Activated T-cell treated with anti-CD3 and anti-CD28 coated beads for 4 hours (primary cell): ENCODE measurements around the gene TP53RK.
A peak's percentile ranks its signal among the peaks of the same experiment; 100 is the strongest.

Experiments
- DNase-seq: peaks from one replicate; pipeline ENCODE4 v3.0.0-alpha.2; 2020

TP53RK gene

DNA sequence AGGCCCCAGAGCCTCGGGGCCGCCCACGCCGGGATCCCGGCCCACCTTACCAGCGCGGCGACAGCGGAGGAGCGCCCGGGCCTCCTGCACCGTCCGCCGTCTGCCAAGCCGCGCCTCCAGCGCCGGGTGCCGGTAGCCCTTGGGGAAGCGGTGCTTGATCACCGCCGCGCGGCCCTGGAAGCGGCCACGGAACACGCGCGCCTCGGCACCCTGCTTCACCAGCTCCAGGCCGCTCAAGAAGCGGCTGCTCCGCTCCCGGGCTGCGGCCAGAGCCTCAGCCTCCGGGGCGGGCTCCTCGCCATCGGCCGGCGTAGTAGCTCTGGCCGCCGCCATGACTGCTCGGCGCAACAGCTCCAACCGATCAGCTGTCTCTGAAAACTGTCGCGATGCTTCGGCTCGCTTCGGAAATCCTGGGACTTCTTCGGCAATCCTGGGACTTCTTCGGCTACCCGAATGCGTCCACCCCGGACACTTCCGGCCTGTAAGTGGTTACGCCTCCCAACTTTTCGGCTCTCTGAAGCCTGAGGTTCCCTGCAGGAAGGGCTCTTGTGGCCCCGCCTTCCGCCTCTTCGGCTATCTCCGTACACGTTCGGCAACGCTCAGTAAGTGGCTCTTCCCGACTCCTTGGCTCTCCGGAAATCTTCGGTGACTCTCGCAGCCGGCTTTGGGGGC is at the start of gene TP53RK:
Gene TP53RK (minus strand): TSS at position 363 of the 672 bp plus-strand sequence. CDS start 30 bp downstream, at position 333.
- peak; percentile 88 for DNase-seq

DNA sequence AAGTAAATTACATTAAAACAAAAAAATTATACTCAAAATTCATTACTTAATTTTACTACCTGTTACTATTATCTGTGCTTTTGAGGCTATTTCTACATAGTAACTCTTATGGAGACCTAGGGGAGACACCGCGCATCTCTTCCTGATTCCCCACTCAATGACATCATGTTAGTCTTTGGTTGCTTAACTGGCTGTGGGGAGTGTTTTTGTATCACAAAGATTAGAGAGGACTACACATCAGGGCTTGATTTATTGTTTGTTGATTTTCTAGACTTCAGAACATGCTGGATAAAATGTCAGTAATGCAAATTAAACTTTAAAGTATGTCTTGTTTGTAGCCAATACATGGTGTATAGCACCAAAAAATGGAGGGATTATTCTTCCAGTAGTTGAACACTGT is 46.2 kb upstream of the TP53RK start:
- DNase-seq, result no peak

DNA sequence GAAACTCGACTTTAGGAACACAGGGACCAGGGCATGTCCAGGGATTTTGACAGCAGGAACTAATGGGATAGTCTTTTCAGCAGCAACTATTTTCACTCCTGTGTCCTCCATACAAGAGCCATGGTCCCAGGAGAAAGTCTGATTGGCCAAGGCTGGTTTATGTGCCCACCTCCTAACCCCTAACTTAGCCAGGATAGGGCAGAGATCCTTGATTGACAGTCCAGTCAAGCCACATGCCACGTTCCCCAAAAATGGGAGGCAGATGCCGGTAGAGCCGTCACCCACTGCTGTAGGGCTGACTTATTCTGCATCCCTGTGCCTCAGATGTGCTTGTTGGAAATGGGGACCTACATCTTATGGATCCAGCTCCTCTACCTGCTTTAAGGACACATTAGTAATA is 42.5 kb upstream of the TP53RK start:
- DNase-seq, result no peak

DNA sequence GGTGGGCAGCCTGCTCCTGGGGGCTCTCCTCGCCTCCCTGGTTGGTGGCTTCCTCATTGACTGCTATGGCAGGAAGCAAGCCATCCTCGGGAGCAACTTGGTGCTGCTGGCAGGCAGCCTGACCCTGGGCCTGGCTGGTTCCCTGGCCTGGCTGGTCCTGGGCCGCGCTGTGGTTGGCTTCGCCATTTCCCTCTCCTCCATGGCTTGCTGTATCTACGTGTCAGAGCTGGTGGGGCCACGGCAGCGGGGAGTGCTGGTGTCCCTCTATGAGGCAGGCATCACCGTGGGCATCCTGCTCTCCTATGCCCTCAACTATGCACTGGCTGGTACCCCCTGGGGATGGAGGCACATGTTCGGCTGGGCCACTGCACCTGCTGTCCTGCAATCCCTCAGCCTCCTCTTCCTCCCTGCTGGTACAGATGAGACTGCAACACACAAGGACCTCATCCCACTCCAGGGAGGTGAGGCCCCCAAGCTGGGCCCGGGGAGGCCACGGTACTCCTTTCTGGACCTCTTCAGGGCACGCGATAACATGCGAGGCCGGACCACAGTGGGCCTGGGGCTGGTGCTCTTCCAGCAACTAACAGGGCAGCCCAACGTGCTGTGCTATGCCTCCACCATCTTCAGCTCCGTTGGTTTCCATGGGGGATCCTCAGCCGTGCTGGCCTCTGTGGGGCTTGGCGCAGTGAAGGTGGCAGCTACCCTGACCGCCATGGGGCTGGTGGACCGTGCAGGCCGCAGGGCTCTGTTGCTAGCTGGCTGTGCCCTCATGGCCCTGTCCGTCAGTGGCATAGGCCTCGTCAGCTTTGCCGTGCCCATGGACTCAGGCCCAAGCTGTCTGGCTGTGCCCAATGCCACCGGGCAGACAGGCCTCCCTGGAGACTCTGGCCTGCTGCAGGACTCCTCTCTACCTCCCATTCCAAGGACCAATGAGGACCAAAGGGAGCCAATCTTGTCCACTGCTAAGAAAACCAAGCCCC is 36.2 kb upstream of the TP53RK start:
- no peak for DNase-seq

DNA sequence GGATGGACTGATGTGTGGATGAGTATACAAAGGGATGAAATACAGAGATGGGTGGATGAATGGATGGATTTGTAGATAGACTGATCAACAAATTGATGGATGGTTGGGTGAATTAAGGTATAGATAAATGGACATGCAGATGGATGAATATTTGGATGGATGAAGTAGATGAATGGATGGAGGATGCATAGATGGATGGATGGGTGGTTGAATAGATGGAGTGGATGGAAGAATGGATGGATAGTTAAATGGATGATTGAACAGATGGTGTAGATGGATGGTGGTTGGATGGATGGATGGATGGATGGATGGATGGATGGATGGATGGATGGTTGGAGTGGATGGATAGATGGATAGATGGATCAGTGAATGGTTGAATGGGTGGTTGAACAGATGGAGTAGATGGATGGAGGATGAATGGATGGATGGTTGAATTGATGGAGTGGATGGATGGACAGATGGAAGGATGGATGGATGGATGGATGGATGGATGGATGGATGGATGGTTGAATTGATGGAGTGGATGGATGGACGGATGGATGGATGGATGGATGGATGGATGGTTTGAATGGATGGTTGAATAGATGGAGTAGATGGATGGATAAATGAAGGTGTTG is 35.2 kb upstream of the TP53RK start:
- no peak for DNase-seq

DNA sequence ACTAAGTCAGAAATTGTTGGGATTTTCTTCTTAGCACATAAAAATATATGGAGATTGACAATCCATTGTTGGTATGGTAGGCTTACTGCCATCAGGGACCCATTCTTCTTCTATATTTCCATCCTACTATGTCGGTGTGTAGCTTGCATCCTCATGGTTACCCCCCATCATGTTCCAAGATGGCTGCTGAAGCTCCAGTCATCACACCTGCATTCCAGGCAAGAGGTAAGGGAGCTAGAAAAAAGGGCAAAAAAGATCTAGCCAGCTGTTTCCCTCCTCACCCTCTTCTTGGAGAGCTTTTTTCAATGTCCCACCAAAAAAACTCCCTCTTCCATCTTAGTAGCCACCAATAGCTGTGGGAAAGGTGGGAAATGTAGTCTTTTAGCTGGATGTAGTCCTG is 33.8 kb upstream of the TP53RK start:
- no peak for DNase-seq

DNA sequence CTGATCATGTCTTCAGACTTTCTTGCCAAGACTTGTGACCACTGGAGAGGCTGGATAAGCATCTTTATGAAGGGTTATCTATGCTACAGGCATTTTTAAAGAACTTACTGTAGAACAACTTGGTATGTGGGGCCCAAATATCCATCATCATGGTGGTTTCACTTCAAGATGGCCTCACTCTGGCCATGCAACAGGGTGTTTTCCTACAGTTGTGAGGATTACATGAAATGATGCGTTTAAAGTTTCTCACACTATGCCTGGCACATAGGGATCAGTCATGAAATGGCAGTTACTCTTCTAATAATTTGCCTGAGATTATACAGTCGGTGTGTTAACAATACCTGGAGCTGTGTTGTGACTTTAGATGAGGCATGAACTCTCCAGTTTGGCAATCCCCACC is 33.2 kb upstream of the TP53RK start:
- DNase-seq, result no peak

DNA sequence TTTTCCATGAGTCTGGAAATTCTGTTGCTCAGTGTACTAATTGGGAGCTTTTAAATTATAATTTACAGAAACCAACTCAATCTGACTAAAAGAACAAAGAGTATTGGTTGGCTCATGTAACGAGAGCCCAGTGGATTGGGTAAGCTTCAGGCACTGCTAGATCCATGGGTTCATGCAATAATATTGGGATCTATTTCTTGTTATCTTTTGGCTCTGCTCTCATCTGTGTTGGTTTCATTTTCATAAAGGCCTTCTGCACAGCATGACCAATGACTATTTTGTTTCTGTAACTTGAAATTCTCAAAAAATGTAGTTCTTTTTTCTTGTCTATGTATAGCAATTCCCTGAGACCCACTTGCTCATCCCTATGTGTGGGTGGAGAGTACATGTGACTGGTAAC is 32.2 kb upstream of the TP53RK start:
- no peak for DNase-seq

DNA sequence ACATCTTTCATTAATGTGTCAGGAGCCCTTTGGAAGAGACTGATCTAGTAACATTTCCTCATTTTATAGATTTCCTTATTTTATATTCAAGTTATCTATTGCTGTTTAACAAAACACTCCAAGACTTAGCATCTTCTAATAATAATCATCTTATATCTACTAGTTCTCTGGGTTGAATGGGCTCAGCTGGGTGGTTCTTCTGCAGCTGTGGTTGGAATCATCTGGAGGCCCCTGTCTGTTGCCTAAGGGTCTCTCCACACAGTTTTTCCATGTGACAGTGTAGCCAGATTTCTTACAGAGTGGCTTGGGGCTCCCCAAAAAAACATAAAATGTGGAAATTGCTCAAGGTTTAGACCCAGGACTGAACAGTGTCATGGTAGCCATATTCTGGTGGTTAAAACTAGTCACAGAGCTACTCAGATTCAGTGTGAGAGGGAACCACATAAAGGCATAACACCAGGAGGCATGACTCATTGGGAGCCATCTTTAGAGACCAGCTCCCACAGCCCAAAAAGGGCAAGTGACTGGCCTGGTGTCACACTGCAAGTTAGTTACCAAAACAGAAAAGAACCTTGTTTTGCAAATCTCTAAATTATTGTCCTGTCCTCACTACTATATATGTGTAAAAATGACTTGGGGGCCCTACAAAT is 31.7 kb upstream of the TP53RK start:
- no peak for DNase-seq

DNA sequence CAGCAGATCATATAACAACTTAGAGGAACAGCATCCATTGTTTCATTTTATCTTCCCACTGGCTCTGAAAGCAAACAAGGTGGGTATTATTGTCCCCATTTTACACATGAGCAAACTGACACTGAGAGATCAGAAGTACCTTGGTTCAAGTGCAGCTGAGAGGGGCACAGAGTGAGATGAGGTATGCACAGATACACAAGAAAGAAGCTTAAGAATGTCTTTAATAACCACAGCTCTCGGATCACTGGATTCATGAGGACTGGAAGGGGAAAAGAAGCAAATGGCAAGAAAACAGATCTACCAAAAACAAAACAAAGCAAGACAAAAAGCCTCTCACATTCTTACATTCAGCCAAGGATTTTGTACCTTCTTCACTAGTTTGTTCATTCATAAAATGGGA is 30.8 kb upstream of the TP53RK start:
- no peak for DNase-seq

DNA sequence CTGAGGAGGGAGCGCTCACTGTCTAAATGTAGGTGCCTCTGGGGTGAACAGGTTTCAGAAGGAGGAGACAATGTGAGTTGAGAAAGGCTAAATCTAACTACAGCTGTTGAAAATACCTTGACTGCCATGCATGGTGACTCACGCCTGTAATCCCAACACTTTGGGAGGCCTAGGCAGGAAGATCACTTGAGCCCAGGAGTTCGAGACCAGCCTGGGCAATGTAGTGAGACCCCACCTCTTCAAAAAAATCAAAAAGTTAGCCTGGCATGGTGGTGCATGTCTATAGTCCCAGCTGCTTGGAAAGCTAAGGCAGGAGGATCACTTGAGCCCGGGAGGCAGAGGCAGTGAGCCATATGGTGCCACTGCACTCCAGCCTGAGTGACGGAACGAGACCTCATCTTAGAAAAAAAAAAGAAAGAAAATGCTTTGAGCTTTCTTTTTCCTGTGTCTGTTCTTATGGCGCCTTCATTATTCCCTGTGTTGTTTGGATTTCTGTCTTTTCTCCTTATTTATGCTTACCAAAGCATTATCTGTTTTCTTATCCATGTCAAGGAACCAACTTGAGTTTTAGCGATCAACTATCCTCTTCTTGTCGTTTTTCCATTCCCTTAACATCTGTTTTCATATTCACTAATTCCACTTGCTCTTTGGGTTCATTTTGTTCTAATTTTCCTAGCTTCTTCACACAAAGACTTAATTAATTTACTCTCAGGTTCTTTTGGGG is 28.7 kb upstream of the TP53RK start:
- DNase-seq, result no peak

DNA sequence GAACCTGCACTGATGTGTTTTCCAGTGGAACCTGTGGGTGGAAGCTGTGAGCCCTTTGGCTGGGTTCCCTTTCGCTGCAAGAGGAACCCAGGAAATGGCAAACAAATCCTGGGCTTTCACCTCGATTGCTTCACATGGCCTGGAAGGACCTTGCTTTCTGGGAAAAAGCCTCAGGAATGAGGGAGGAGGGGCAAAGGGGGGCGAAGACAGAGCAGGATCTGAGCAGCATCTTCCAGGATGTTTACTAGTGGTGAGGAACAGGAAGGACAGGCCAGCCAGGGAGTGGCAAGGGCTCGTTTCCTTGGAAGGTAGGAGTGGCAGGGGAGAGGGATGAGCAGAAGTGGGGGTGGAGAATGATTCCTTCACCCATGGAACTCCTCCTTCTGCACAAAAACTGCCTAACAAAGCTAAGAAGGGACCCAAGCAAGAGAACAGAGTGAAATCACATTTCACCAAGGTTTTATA is 26.1 kb upstream of the TP53RK start:
- no peak for DNase-seq

DNA sequence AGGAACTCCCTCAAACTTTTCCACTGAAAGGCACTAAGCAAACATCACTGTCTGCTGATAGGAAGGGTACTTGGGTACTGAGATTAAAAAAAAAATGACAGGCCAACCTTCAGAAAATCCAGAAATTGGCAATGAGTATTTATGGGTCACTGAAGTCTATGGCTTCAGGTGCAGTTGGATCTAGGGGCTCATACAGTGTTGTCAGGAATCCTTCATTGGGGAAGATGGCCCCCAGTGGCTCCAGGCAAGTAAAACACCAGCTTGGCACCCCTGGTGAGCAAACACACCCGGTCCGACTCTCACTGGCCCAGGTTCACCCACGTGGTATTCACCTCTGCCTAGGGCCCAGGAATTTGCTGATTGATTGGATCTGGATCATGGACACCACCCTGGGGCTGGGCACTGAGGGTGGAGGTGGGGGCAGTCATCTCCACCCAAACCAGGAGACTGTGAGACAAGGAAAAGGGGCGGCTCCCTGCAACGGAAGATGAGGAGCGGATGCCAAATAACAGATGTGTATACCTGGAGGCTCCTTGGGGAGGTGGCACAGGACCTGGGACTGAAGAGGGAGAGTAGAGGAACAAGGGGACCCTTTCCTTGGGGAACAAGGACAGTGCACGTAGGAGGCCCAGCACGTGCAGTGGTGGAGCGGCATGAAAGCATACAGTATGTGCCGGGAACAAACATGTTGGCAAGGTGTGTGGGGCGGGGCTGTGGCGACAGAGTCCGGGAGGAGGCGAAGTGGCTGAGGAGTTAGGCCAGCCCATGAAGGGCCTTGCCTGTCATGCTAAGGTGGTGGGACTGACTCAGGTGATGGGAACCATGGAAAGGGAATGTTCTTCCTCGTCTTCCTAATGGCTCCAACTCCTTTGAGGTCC is 25.0 kb upstream of the TP53RK start:
- no peak for DNase-seq

DNA sequence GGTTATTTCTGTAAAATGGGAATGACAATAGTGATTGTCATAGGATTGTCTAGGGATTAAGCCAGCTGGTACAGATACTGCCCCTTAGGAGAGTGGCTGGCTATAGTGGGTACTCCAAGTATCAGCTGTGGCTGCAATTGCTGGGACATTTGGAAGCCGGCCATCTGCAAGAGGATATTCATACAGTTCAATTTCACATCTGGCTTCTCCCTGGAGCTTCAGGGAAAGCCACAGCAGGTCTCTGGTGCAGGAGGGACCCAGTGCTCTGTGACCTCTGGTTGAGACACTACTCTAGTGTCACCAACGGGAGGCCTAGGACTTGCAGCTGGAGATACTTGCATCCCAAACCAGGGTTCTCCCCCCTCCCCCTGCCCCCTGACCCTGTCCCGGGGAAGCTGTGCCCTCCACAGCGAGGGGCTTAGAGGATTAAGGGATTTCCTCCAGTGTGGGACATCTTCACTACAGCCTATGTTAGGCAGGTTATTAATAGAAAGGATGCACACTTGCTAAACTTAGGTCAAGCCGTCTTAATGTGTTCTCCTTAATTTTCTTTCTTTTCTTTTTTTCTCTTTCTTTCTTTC is 22.9 kb upstream of the TP53RK start:
- no peak for DNase-seq

DNA sequence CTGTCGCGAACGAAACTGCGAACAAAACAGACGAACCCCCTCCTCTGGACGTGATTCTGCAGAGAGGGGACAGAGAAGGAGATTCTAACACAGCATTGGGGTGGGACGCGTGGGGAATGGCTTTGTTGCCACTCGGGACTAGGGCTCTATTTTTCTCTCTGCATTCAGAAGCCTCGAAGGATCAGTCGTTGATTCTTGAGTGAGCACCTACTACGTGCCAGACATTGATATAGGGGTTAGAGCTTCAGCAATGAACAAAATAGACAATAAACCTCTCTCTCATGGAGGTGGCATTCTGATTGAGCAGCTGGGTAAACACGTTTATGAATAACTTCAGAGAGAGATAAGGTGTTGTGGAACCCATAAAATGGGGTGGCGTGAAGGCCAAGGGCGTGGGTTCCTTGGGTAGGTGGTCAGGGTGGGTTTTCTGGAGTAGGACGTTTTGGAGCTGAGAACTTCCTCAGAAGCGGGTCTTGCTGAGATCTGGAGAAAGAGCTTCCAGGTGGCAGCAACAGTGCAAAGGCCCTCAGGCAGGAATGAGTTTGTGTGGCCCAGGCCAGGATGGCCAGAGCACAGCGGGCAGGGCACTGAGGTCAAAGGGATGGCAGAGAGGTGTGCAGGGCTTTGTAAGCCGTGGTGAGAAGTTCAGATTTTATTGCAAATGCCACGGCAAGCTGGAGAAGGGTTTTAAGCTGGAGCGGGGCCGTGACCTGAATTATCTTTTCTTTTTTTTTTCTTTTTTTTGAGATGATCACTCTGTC is 21.1 kb upstream of the TP53RK start:
- no peak for DNase-seq

DNA sequence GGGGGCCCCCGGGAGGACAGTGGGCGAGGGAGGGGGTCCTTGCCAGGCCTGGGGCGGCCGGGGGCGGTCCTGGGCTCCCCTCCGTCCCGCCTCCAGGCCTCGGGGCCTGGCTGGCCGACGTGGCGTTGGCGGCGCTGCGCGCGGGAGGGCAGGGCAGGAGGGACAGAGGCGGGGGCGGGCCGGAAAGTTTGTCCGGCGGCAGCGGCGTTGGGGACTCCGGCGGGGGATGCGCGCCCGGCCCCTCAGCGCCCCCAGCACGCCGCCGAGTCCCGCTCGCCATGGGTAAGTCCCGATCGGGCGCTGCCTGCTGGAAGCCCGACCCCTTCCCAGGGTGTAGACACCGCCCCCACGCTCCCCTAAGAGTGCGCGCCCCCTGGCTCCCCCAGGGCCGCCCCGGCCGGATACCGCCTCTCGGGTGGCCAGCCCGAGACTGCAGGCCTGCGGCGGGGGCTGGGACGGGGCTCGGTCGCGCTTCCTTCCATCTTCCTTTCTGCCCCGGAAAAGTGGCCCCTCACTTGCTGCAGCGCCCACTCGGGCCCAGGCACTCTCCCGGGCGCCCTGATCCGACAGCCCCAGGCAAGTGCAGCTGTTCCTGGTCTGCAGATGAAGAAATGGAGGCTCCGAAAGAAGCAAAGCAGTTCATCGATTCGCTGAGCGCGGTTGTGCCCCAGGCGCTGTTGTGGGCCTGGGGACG is 20.4 kb upstream of the TP53RK start, which contains the start of gene SLC2A10:
Gene SLC2A10 (plus strand): TSS at position 191 of the 694 bp plus-strand sequence. CDS start 88 bp downstream, at position 279.
- DNase-seq, result no peak

DNA sequence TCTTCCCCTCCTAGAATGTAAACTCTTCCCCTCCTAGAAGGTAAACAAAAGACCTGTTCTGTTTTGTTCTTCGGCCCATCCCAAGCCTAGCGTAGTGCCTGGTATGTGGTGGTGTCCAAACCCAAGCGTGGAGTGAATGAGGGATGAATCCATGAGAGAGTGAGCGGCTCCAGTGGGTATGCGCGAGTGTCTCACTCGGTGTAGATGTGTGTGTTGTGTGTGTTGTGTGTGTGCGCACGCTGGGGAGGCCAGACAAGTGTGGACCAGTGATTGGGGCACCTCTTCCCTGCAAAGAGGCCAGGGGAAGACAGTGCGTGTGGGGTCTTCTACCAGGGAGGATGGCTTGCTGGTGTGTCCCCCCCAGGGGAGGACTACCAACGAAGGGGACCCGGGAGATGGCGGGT is 19.8 kb upstream of the TP53RK start:
- no peak for DNase-seq

DNA sequence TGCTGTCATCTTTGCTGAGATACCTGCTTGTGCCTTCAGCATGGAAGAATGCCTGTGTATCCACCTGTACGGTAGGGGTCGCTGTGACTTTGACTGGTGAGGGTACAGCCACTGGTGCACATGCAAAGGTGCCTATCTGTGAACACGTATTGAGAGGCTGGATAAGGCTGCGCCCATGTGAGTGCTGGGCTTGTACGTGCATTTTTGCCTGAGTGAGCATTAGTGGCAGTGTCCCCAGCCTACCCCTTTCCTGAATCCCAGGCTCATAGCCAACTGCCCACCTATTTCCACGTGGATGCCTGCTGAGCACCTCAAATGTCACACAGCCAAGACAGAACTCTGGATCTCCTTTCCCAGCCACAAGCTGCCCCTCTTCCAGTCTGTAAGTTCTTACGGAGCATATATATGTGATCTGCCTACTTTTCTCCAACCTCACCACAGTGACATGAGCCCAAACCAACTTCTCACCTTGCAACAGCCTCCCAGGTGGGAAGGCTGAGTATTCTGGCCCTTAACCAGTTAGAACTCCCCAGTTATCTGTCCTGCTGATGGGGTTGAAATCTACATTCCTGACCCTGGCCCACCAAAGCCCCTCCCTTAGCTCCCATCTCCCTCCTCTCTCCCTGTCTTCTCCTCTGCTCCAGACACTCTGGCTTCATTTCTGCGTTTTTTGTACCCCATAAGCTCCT is 19.1 kb upstream of the TP53RK start:
- DNase-seq, result no peak

DNA sequence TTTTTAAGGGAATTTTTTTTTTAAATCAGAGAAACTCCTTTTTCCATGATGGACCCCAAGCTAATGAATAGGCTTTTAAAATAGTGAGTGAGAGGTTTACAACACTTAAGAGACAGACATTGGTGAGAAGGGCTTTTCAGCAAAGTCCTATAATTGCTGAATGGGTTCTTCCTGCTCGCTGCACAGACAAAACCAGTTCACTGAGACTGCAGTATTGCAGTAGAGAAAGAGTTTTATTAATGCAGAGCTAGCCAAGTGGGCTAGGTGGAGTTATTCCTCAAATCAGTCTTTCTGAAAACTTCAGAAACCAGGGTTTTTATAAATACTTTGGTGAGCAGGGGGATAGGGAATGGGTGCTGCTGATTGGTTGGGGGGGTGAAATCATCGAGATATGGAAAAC is 17.0 kb upstream of the TP53RK start:
- no peak for DNase-seq
